GM18517 (cell line): Measurements from ENCODE around the gene CNTNAP1.

ENCODE experiments used
- ATAC-seq: cut with Tn5 transposase; IDR thresholded peaks from one replicate; pipeline ENCODE4 v1.9.1; 2021; ENCODE audit warnings: mild to moderate bottlenecking, moderate library complexity; ENCODE audit not compliant: unreplicated experiment

The CNTNAP1 gene

DNA sequence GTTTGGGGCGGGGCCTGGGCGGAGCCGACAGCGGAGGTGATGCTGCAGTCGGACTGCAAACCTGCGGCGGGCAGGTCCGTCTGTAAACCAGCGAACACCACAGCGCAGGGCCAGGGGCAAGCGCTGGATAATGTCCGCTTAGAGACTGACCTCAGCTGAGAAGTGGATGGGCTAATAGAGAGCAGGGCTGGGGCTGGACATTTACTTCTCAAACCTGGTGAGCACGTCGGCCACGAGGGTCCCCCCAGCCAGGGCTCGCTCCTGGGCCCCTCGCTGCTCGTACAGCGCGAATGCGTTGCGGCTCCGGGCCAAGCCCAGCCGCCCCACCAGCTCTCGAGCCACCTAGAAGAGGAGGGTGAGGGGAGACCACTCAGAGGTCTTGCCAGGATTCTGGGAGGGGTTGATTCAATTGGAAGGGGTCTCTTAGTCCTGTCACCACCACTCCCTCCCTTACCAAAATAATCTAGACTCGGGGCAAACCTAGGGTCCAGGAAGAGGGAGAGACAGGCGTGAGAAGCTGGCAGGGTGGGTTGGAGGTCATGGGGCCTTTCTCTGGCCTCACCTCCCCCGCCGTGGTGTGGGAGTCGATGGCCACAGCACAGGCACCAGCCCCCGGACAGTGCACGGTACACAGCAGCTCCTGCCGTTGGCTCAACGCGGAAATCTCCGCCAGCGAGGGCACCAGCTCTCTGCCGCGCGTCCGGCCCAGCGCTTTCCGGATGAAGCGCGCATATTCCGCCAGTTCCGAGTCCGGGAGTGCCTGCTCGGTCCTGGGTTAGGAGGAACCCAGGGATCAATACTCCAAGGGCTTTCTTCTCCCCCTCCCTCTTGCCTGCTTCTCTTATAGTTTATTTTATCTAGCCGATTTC, 11.3 kb upstream of the CNTNAP1 start:
- ATAC-seq = no peak

DNA sequence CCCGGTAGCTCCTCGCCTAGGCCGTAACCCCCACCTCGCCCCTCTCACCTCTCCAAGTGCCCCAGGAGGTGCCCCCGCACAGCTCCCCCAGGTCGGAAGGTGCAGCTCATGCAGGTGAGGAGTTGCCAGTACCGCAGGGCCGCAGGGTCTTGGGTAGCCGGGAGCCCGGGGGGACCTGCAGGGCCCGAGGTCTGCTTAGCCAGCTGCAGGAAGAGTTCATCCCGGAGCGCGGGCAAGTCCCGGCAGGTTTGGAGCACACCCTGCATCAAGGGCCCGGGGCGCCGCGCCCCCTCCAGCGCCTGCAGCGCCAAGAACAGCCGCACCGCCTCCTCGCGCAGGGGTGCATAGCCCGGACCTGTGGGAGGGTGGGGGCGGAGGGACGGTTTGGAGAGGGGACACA, 10.3 kb upstream of the CNTNAP1 start:
- no peak for ATAC-seq

DNA sequence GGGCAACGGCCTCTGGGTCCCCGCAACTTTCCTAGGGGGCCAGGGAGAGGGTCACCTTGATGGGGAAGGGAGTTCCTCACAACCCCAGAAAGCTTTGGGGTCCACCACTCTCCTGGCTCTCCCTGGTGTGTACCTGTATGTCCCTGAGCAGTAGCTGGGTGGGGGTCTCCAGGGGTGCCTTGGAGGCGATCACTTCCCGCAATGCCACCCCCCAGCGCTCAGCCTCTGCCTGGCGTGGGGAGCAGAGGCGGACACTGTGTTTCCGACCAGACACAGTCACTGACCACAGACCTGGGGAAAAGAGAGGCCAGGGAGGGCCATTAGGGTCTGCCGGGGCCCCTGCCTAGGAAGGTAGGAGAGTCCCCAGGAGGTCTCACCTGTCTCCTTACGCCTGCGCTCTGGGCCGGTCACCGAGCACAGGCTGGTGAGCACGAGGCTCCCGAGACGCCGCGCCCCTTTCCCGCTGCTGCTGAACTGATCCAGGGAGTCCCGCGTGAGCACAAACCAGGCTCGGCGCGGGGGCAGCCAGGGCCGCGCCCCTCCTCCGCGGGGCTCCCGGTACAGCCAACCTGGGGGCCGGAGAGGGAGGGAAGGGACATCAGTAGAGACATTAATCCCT, 9.0 kb upstream of the CNTNAP1 start:
- no peak for ATAC-seq

DNA sequence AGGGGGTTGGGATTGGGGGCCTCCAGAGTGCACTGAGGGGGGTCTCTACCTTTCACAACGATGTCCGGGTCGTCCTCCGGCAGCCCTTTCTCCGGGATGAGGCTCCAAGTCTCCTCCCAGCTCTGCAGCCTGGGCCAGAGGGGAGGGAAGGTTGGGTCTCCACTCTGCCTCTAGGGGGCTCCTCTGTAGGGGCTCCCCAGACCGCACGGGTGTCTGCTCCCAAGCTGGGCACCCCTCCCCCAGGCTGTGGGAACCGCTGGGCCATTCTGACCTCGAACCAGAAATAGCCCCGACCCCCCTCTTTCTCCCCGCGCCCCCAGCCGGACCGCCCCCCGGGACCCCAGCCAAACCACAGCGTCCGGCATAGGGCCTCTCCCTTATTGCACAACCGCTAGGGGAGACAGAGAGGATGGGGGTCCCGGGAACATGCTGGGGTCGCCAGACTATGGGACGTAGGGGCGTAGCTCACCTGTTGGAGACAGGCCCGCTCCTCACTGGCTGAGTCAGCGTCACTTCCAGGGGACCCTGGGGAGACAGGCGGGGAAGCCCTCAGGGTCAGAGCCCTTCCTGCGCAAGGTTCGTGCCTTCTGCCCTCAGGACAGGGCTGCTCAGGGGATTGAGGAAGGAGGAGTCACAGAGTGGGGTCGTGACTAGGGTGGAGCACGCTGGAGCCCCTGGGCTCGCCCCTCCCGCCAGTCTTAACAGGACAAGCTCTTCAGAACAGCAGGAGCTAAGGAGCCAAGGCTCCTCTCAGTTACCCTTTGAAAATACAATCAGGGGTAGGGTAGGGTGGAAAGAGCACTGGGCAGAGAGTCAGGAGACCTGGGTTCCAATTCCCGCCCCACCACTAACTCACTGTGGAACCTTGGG, 8.2 kb upstream of the CNTNAP1 start:
- no peak for ATAC-seq

DNA sequence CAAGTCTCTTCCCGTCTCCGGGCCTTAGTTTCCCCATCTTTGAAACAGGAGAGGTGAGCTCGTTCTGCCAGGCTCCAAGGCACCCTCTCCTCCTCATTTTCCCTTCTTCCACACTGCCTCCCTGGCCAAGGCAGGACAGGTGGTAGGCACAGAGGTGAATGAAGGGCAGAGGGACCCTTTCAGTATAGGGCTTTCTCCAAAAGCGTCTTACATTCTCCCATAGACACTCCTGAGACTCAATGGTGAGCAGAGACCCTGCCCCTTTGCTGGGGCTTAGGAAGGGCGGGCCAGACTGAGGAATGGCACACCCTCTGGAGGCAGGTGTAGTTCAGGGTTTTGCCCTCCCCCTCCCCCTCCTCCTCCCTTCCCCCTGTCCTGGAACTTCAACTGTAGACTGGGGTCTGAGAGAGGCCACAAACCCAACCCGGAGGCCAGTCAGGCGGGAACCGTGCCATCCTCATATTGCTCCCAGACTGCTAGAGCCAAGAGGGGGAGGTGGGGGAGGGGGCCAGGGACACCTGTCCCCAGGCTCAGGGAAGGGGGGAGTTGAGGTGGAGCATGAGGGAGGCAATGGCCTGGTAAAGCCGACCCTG, 7.5 kb upstream of the CNTNAP1 start:
- ATAC-seq = no peak

DNA sequence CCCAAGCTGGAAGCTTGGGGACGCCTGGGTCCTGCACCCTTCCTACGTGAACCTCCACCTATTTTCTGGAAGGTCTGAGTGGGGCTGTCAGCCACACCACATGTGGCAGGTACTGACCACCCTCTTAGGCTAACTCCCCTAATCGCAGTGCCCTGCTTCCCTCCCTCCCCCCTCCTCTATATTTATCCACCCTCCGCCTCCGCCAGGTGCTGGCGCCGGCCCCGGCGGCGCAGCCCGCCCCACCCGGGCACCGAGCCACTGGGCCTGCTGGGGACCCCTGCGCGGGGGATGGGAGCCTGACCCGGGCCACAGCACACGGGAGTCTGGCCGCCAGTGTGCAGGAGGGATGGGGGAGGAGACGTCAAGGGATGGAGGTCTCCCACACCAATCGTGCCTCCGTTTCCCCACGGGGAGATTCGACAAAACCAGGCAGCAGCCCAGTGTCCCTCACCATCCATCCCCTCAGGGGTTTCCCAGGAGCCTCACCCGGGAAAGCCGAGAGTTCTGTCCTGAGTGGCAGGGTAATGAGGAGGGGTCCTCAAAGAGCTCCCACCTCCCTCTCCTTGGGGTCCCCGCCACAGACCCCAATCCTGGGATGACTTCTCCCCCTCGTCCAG, 6.9 kb upstream of the CNTNAP1 start:
- no peak for ATAC-seq

DNA sequence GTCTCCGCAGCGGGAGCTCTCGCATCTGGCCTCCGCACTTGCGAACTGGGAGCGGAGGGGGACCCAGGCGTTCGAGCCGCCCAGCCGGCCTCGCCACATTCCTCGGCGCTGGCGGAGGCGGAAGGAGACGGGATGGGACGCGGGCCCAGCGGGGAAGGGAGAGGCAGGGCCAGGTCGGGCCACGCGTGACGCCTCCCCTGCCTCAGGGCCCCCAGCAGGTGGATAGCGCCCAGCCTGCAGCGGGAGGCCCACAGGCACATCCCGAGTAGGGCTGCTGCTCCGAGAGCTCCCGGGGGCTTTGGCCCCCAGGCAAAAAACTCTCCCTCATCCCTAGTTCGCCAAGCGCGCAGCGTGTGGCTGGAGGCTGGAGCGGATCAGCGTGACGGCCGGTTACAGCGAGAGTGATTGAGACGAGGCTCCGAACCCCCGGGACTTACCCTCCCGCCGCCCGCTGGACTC, 6.3 kb upstream of the CNTNAP1 start:
- ATAC-seq = no peak

DNA sequence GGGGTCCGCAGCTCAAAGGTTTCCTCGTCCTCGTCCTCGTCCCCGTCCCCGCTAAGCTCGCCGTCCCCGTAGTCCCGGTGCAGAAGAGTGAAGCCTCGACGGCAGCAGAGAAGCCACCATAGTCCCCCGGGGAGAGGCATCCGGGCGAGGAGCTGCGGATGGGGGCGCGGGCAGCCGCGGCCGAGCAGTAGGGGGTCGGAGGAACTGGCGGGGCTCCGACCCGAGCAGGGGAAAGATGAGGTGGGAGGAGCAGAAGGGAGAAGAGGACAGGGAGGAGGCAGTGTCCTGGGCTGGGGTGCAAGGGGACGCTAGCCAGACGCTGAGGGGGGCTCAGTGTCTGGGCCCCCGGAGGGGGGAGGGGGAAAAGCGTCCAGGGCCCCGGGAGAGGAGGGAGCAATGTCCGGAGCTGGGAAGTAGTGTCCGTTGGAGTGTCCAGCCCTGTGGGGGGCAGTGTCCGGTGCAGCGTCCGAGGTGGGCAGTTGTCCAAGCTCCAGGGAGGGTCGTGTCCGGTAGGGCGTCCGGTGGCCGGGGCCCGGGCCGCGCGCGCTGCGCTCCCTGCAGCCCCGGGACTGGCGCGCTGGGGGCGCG, 5.8 kb upstream of the CNTNAP1 start, which contains the start of gene PLEKHH3:
PLEKHH3 (minus strand) TSS at position 571 of the 588 bp plus-strand sequence; CDS start at position 140, 431 bp downstream.
- no peak for ATAC-seq

DNA sequence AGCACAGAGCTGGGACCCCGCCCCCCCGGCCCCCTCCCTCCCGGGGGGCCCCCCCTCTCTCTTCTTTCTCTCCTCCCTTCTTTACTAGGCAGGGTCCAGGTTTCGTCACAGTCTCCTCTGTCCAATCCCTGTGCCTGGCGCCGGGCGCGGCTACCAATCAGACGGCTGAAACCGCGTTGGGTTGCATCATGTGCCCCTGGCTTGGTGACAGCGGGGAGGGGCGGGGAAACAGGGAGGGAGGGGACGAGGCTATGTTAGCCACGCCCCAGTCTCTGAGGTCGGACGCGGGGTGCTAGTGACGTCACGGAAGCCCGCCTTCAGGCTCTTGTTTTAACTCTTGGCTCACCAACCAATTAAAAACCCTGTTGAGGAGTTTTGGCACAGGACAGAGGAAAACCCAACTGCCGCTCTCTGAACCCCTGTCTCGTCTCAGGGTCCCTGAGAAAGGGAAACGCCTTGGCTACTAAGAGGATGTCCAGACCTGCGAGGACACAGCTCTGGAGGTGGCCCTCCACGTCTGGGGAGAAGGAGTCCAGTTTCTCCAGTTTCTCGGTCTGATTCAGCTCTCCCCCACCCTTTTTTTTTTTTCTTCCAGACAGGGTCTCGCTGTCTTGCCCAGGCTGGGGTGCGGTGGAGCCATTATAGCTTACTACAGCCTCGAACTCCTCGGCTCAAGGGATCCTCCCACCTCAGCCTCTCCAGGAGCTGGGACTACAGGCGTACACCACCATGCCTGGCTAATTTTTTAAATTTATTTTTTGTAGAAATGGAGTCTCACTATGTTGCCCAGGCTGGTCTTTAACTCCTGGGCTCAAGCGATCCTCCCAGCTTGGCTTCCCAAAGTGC, 5.1 kb upstream of the CNTNAP1 start:
- ATAC-seq = peak; percentile 63

DNA sequence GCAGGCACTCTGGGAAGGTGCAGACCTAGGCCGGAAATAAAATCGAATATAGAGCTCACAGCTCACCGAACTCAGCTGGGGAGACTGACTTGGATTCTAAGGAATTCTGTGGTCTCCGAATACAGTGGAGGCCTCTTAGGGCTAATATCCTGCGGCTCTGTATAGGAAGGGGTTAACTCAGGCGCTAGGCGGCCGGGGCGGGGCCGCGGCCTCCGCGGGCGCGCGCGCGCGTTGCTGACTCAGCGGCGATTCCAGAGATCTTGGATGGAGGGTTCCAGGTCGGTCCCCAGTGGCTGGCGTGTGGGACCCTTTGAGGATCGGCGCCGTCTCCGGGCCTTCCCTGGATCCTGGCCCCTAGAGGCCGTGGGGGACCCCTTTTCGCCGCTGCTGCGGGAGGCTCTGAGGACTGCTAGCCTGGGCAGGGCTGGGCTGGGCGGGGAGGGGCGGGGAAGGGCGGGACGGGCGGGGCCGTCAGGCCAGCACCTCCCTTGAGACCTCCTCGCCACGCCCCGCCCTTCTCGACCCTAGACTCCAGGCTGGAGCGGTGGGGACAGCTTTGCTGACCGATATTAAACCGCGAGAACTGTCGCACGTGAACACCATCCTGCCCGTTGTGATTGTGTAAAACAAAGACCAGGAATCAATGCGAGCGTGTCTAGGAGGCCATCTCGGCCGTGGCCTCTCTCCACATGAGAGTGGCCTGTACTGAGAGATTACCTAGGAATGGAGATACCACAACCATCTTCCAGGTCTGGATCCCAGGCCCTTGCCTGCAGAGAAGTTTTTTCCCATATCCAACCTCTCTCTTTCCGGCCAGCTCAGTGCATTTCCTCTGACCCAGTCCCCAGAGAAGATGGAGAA, 4.2 kb upstream of the CNTNAP1 start:
- ATAC-seq = peak; percentile 25

DNA sequence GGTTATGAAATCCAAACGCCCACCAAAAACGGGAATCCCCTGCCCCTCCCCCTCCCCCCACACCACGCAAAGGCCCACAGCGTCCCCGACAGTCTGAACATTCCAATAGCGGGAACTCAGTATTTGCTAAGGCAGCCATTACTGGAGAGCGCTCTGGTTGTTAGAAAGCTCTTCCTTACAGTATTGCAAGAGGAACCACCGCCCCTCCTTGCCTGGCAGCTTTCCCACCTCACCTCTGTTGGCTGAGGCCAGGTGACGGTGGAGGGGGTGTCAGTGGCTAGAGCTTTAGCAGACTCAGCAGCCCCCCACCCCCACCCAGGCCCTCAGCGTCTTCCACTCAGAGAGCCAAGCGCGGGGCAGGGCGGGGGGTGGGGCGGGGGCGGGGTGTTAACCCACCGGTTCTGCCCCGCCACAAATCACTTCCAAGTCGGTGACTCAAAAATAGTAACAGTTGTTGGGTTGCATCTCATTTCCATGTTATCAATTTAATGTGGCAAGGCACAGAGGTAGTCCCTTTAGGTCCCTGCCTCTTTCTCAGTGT, 3.3 kb upstream of the CNTNAP1 start:
- ATAC-seq = no peak

DNA sequence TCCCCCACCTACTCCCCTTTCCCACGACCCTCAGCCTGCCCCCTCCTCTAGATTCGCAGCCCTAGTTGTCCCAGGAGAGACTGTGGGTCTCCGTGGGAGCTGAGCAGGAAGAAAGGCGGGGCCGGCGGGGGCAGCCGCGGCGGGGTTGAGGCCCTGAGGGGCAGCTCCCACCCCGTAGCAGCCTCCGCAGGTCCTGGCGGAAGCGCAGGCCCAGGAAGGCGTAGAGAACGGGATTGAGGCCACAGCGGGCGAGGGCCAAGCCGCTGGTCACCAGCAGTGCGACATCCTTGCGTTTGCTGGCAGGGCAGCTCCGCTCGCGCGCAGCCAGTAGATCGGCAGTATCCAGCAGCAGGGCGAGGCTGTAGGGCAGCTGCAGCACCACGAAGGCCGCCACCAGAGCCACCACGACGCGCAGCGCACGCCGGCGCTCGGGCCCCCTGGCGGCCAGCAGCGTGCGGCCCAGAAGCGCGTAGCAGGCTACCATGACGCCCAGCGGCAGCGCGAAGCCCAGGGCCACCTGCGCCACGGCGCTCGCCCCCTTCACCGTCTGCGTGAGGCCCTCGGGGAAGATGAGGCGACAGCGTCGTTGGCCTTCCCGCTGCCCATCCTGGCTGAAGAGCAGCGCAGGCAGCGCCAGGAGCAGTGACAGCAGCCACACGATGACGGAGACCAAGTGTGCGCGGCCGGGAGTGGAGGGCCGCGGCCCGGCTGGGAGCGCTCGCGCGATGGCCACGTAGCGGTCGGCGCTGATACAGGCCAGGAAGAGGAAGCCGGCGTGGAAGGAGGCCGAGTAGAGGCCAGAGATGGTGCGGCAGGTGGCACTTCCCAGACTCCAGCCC, 2.6 kb upstream of the CNTNAP1 start:
- no peak for ATAC-seq

DNA sequence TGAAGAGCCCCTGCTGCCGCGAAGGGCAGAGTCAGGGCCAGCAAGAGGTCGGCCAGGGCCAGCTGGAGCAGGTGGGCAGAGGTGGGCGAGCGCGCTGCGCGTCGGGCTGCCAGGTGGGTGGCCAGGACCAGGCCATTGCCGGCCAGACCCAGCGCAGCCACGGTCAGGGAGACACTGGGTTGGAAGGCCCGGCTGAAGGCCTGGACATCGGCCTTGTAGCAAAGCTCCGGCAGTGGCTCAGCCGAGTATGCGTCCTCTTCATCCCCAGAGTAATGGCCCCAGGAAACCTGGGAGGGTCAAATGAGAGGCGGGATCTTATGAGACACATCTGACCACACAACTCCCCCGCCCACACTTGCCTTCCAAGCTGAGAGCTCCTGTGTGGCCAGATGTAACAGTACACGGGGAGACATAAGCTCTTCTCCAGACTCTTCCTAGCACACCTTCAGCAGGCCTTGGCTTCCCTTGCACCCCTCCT, 2.0 kb upstream of the CNTNAP1 start:
- no peak for ATAC-seq

DNA sequence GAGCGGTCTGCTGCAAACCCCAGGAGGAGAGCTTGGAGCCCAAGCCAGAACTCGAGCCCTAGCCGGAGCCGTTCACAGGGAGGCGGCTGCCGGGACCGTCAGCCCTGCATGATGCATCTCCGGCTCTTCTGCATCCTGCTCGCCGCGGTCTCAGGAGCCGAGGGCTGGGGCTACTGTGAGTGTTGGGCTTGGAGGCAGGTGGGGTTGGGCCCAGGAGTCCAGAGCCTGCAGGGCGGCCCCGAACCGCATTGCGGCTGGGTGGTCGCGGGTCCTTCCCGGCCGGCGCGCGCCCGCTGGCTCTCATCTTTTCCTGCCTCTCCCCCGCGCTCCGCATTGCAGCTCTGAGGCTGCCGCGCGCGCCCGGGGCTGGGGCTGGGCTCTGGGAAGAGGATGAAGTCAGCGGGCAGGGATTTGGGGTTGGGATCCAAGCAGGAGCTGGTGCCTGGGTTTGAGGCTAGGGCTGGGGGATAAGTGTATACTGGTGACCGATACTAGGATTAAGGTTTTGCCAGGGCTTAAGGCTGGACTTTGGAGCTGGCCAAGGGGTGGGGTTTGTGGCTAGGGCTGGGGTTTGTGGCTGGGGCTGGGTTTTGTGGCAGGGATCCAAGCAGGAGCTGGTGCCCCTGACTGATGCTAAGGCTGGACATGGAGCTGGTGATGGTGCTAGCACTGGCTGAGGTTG, 532 bp downstream of the CNTNAP1 start:
- ATAC-seq = no peak

DNA sequence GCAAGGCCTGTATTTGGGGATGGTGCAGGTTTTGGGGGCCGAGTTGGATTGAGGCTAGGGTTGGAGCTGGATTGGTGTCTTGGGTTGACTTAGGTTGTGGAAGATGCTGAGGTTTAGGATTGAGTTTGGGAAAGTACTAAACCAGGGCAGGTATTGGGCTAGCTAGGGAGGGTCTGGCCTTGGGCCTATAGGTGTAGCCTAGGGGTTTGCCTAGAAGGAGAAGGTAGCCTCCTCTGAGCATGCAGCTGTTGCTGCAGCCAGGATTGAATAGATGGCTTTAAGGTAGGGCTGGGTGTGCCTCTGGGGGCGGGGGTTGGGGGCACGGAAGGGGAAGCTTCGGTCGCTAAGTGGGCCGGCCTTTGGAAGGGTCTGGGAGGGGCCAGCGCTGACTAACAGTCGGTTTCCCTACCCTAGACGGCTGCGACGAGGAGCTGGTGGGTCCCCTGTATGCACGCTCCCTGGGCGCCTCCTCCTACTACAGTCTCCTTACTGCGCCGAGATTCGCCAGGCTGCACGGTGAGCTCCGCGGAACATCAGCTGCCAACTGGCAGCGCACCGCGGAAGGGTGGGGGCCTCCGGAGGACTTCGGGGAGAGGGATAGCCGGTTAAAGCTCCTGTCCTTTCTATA, 1.2 kb downstream of the CNTNAP1 start:
- ATAC-seq = no peak
